Lower leg skin (tissue), 4 donors: ENCODE measurements around the gene FCRLB. TPM values are rescaled to one million over a fixed set of nuclear protein-coding genes. Genes with fewer than 3 reads are reported as not detected.

Experiments used
- DNase-seq, 2 donors: peaks; one replicate each; pipeline ENCODE4 v3.0.0-alpha.2; 2019; ENCODE audit warnings: low spot score in 2 of 2
- H3K4me3 ChIP-seq: fragments of 200-600 bp; sonication (generic); 2 replicates; pipeline ENCODE4 v1.5.1; 2017; ENCODE audit warnings: mild to moderate bottlenecking, low read depth; ENCODE audit not compliant: poor library complexity, severe bottlenecking
- POLR2A ChIP-seq, 2 donors: fragments of 450-650 bp; IDR thresholded peaks; one replicate each; pipeline ENCODE4 v1.6.1; 2016 to 2017; ENCODE audit warnings: antibody characterized with exemption in 2 of 2, mild to moderate bottlenecking in 1 of 2, moderate library complexity in 1 of 2
- WGBS, 2 donors: methylation state at CpG; one replicate each; pipeline ENCODE4 v1.1.5; 2018; 5-methylcytosine and 5-hydroxymethylcytosine counted together
- intact Hi-C: fragments of 100-400 bp; cut with DNase I; formaldehyde crosslinking; loops from one replicate; pipeline ENCODE4 v1.15.0; 2023; ENCODE audit warnings: low total_unique reads
- total RNA-seq, 4 donors: library from RNA; depleted of rRNA; stranded (reverse); fragments of >200 nt; gene quantifications; one replicate each; pipeline ENCODE4 v1.1.0, GENCODE V29; 2016
- TF ChIP-seq, protein P1 (sequence below), 3 donors: fragments of 450-650 bp; IDR thresholded peaks; one replicate each; pipeline ENCODE4 v1.5.1; 2016; ENCODE audit warnings: antibody characterized with exemption in 3 of 3, mild to moderate bottlenecking in 3 of 3, moderate library complexity in 2 of 3

FCRLB gene
- total RNA-seq, 4 donors from 2014 or later: 0.38 to 1.6 (median 1.1) TPM

DNA sequence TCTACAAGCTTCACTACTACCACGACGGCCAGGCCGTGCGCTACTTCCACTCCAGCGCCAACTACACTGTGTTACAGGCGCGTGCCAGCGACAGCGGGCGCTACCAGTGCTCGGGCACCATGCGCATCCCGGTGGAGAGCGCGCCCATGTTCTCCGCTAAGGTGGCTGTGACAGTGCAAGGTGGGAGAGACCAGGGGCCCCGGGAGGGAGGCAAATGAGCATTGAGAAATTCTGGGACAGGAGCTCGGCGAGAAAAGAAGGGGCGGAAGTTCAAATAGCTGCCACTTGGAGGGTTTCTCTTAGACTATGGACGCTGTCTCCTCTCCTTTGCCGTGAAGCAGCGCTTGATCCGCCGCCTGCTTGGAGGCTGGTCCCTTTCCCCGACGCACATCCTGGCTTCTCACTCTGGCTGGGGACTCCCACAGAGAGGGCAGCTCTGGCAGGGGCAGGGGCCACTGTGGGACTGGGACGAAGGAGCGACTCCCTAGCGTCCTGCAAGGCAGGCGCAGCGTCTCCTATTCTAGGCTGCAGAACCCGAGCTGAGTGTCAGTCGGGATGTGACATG, 4.6 kb downstream of the FCRLB start:
- peak; percentile 31 to 91 for DNase-seq
- no peak for TF ChIP-seq POLR2A (IDR thresholded peaks at IDR 0.05)
- TF ChIP-seq, protein P1, sequence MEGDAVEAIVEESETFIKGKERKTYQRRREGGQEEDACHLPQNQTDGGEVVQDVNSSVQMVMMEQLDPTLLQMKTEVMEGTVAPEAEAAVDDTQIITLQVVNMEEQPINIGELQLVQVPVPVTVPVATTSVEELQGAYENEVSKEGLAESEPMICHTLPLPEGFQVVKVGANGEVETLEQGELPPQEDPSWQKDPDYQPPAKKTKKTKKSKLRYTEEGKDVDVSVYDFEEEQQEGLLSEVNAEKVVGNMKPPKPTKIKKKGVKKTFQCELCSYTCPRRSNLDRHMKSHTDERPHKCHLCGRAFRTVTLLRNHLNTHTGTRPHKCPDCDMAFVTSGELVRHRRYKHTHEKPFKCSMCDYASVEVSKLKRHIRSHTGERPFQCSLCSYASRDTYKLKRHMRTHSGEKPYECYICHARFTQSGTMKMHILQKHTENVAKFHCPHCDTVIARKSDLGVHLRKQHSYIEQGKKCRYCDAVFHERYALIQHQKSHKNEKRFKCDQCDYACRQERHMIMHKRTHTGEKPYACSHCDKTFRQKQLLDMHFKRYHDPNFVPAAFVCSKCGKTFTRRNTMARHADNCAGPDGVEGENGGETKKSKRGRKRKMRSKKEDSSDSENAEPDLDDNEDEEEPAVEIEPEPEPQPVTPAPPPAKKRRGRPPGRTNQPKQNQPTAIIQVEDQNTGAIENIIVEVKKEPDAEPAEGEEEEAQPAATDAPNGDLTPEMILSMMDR (IDR thresholded peaks at IDR 0.05): no peak
- 1 to 2% methylated on average over 25 to 33 of the region's 34 CpGs for WGBS, 2 donors
- peak overlapping the region; percentile 55 for H3K4me3 ChIP-seq
- intact Hi-C loops: loop anchor here (10.0 kb wide), 1 partner anchor 241 kb away; no protein-coding TSS in a partner anchor

DNA sequence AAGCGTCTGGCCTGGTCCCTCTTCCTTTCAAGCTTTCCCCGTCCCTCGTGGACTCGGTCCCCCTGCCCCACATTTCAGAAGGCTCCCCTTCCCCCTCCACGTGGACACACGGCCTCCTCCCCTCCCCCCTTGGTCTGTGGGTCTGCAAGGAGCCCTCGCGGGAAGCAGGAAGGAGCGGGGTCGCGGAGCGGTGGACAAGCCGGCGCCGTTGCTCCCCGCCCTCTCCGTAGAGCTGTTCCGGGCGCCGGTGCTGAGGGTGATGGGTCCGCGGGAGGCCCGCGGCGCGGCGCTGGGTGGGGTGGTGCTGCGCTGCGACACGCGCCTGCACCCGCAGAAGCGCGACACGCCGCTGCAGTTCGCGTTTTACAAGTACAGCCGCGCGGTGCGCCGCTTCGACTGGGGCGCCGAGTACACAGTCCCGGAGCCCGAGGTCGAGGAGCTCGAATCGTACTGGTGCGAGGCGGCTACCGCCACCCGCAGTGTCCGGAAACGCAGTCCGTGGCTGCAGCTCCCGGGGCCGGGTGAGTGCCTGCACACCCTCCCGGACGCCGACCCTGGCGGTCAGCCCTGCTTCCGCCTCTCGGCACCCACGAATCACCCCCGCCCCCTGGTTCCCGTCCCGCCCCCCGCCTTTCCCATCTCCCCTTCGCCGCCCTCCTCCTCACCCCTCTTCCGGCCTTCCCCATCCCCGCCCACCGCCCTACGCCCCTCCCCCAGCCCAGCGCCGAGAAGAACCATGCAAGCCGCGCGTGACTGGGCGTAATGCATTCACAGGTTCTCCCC, 5.3 kb downstream of the FCRLB start:
- peak overlapping the region; percentile 55 for H3K4me3 ChIP-seq
- no peak for TF ChIP-seq POLR2A (IDR thresholded peaks at IDR 0.05)
- TF ChIP-seq, protein P1 (IDR thresholded peaks at IDR 0.05): no peak
- intact Hi-C loops: loop anchor here (10.0 kb wide), 1 partner anchor 242 kb away; no protein-coding TSS in a partner anchor
- DNase-seq: peak; percentile 85 to 97
- 0% methylated on average over 57 to 61 of the region's 83 CpGs for WGBS, 2 donors

DNA sequence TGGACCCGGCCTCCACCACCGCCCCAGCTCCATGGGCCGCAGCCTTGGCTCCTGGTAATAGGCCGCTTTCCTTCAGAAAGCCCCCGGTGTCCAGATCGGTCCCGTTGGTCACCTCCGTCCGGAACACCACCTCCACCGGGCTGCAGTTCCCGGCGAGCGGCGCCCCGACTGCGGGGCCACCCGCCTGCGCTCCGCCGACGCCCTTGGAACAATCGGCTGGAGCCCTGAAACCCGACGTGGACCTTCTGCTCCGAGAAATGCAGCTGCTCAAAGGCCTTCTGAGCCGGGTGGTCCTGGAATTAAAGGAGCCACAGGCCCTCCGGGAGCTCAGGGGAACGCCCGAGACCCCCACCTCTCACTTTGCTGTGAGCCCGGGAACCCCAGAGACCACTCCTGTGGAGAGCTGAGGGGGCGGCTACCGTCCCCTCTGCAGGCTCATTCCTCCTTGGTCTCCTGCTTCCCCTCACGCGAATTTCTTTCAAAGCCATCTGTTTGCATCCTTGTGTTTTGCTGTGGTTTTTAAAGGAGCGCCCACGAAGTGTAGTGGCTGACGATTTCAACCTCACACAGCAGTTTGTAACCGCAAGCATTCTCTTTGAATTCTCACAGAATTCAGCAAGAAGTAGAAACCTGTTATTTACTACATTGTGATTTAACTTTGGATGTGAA, 6.0 kb downstream of the FCRLB start:
- WGBS, 2 donors: 3% methylated on average over 25 to 26 of the region's 38 CpGs
- H3K4me3 ChIP-seq: peak overlapping the region; percentile 55
- TF ChIP-seq POLR2A (IDR thresholded peaks at IDR 0.05): no peak
- TF ChIP-seq, protein P1 (IDR thresholded peaks at IDR 0.05): no peak
- intact Hi-C loops: loop anchor here (10.0 kb wide), 1 partner anchor 243 kb away; no protein-coding TSS in a partner anchor
- DNase-seq: no peak

DNA sequence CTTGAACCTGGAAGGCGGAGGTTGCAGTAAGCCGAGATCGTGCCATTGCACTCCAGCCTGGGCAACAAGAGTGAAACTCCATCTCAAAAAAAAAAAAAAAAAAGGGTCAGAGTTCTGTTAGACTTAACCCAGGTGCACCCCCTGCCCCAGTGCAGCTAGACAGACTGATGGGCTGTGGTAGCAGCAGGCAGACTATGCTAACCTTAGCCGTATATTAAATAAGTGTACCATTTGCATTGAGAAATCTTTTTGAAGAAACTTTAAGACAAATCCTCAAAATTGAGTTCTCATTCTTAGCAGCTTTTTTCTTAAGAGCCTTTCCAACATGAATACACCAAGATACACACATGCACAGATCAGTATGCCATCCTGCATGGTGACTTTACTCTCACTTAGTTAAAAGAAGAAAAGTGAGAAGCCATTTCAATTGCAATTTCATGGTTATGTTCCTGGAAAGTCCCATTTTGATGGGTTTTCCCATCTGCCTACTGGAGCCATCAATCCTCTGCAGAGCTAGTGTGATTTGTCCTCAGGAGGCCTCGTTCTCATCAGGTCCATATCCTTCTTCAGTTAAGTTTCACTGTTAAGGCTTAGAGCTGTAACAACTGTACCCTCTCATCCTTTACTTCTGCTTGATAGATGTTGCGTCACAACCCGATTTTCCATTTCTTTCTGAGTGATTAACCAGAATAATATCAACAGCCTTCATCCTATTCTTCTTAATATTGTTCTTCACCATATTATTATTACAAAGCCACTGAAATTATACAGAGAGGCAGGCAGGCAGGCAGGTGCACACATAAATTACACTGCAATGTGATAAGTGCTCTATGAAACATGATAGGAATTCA, 7.3 kb downstream of the FCRLB start:
- 75 to 91% methylated on average over 7 of the region's 7 CpGs for WGBS, 2 donors
- DNase-seq: no peak
- H3K4me3 ChIP-seq: no peak overlapping the region
- intact Hi-C loops: loop anchor here (10.0 kb wide), 1 partner anchor 244 kb away; no protein-coding TSS in a partner anchor
- TF ChIP-seq, protein P1 (IDR thresholded peaks at IDR 0.05): no peak
- no peak for TF ChIP-seq POLR2A (IDR thresholded peaks at IDR 0.05)

DNA sequence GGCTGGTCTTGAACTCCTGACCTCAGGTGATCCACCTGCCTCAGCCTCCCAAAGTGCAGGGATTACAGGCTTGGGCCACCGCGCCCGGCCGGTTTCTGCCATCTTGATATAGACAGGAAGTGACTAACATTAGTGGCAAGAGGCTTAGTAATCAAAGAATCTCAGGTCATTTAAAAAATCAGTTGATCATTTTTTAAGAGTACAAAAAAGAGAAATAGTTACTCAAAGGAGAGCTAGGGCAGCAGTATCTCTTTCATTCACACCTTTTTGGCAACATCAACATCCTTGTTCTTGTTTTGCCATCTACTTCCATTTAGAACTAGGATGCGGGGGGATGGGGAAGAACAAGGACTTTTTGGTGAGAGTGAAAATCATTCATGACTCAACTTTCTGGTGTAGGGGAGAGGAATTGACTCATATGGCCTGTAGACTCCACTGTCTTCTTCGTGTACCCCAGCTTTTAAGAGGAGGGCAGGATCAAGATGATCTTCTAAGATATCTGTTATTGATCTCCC, 8.8 kb downstream of the FCRLB start:
- no peak overlapping the region for H3K4me3 ChIP-seq
- WGBS, 2 donors: 45 to 81% methylated on average over 6 of the region's 6 CpGs
- intact Hi-C loops: no loop called here
- DNase-seq: no peak
- TF ChIP-seq, protein P1 (IDR thresholded peaks at IDR 0.05): no peak
- no peak for TF ChIP-seq POLR2A (IDR thresholded peaks at IDR 0.05)
